Esophagus muscularis mucosa (tissue), 4 donors: ENCODE measurements around the gene S100A6. TPM values are rescaled to one million over a fixed set of nuclear protein-coding genes. Genes with fewer than 3 reads are reported as not detected.

Source experiments
- DNase-seq: peaks from one replicate; pipeline ENCODE4 v3.0.0-alpha.2; 2017; ENCODE audit errors: extremely low spot score
- H3K27ac ChIP-seq, 4 donors: fragments of 200-600 bp; sonication (generic); replicated peaks in 1 of 4; 1 replicate in 3 of 4; 2 replicates in 1 of 4; pipeline ENCODE4 v1.5.1; 2016 to 2019; ENCODE audit warnings: mild to moderate bottlenecking in 1 of 4
- H3K27me3 ChIP-seq, 4 donors: fragments of 200-600 bp; sonication (generic); one replicate each; pipeline versions ENCODE4 v1.5.1 to v1.6.0; 2016 to 2019
- H3K36me3 ChIP-seq, 4 donors: fragments of 200-600 bp; sonication (generic); one replicate each; pipeline ENCODE4 v1.5.1; 2016 to 2019
- H3K4me1 ChIP-seq, 4 donors: fragments of 200-600 bp; sonication (generic); one replicate each; pipeline ENCODE4 v1.5.1; 2016 to 2019
- H3K4me3 ChIP-seq, 4 donors: fragments of 200-600 bp; sonication (generic); 1 replicate in 2 of 4; 2 replicates in 2 of 4; pipeline ENCODE4 v1.5.1; 2016 to 2019; ENCODE audit warnings: mild to moderate bottlenecking in 4 of 4, moderate library complexity in 1 of 4
- H3K9me3 ChIP-seq, 4 donors: fragments of 200-600 bp; sonication (generic); 1 replicate in 3 of 4; 2 replicates in 1 of 4; pipeline ENCODE4 v1.5.1; 2016 to 2019
- EP300 ChIP-seq: sonication (generic); formaldehyde crosslinking; IDR thresholded peaks from one replicate; pipeline ENCODE4 v1.6.1; 2017; ENCODE audit warnings: antibody characterized with exemption
- POLR2A ChIP-seq: fragments of 450-650 bp; IDR thresholded peaks from one replicate; pipeline ENCODE4 v1.6.1; 2017; ENCODE audit warnings: antibody characterized with exemption, moderate library complexity, mild to moderate bottlenecking, low read depth
- POLR2AphosphoS5 ChIP-seq, 2 donors: sonication (generic); formaldehyde crosslinking; IDR thresholded peaks; one replicate each; pipeline ENCODE4 v1.6.1; 2017; ENCODE audit warnings: antibody characterized with exemption in 2 of 2
- WGBS: methylation state at CpG from one replicate; pipeline ENCODE4 v1.1.5; 2018; 5-methylcytosine and 5-hydroxymethylcytosine counted together
- intact Hi-C: fragments of 100-400 bp; cut with DNase I; formaldehyde crosslinking; loops from one replicate; pipeline ENCODE4 v1.15.1; 2023
- total RNA-seq, 4 donors: library from RNA; depleted of rRNA; stranded (reverse); fragments of >200 nt; gene quantifications; one replicate each; pipeline versions ENCODE4 v1.1.0 to v1.2.1, GENCODE V29; 2016
- TF ChIP-seq, protein P1 (sequence below), 3 experiments: fragments of 200-600 bp in 2 of 3; fragments of 450-650 bp in 1 of 3; sonication (generic) in 2 of 3; IDR thresholded peaks; one replicate each; pipeline ENCODE4 v1.5.1; 2017 to 2019; ENCODE audit warnings: antibody characterized with exemption in 3 of 3, mild to moderate bottlenecking in 2 of 3, moderate library complexity in 1 of 3

S100A6 gene
- total RNA-seq, 4 donors from 2014 or later = 432 to 759 (median 607) TPM

DNA sequence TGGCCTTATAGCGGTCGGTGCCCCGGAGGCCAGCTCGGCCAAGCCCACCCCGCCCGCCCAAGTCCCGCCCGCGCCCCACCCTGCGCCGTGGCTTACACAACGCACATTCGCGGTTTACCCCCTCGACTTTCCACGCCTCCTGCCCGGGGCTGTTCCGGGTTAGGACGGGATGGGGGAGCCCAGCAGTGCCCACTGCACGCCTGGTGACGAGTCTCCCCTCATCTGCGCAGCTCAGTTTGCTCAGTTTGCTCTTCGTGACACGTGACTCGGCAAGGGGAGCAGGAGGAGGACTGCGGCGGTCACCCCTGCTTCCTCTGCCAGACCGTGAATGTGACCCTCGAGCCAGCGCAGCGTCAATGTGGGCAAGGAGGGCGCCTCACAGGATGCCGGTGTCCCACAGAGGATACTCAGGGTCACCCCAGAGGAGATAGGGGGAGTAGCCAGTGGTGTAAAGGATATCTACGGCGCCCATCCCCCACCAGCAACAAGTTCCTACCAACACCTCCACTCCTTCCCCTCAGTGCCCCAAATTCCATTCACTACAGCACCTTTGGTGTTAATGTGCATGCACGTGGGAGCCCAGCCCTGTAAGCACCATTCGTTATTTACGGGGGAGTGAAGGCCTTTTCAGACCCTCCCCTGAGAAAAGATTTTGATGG is 350 bp upstream of the S100A6 start:
- Histone ChIP-seq H3K27ac (peak overlapping the region; percentile 96 to 99 (median 97)), H3K36me3 (peaks cover 0 to 7% (median 3%) of the 10 kb centered on the region in 4 donors), H3K4me1 (peaks cover 34 to 56% (median 50%) of the 10 kb centered on the region in 4 donors), H3K9me3 (no peaks in the 10 kb centered on the region), H3K27me3 (no peaks in the 10 kb centered on the region), H3K4me3 (peak overlapping the region; percentile 70 to 91 (median 85))
- WGBS = under 1% methylated on average over 34 of the region's 38 CpGs
- intact Hi-C loops = no loop called here
- DNase-seq = peak; percentile 98
- no peak for TF ChIP-seq EP300
- TF ChIP-seq POLR2AphosphoS5 (IDR thresholded peaks at IDR 0.05) = peak; percentile 88 to 97

DNA sequence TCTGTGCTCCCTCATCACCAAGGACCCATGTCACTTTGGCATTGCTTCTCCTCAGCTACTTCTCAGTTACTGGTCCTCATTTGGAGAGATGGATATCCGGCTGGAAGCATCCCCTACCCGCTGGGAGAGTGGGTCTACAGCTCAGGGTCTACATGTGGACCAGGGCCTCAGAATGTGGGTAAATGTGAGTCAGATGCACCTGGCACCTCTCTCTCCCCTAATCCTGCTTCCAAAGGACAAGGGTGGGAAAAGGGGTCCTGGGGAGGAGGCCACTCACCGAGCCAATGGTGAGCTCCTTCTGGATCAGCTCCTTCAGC is 908 bp downstream of the S100A6 start:
- Histone ChIP-seq H3K4me1 (peaks cover 34 to 49% (median 47%) of the 10 kb centered on the region in 4 donors), H3K27ac (peak overlapping the region; percentile 96 to 99 (median 97)), H3K4me3 (peak overlapping the region; percentile 70 to 91 (median 85)), H3K36me3 (peaks cover 0 to 7% (median 3%) of the 10 kb centered on the region in 4 donors), H3K9me3 (no peaks in the 10 kb centered on the region), H3K27me3 (no peaks in the 10 kb centered on the region)
- intact Hi-C loops = loop anchor here (5.0 kb wide), 1 partner anchor 82 kb away; the partner anchor contains the start of gene S100A14
- DNase-seq = no peak
- TF ChIP-seq EP300 (no peak), POLR2A (no peak)
- TF ChIP-seq, protein P1, sequence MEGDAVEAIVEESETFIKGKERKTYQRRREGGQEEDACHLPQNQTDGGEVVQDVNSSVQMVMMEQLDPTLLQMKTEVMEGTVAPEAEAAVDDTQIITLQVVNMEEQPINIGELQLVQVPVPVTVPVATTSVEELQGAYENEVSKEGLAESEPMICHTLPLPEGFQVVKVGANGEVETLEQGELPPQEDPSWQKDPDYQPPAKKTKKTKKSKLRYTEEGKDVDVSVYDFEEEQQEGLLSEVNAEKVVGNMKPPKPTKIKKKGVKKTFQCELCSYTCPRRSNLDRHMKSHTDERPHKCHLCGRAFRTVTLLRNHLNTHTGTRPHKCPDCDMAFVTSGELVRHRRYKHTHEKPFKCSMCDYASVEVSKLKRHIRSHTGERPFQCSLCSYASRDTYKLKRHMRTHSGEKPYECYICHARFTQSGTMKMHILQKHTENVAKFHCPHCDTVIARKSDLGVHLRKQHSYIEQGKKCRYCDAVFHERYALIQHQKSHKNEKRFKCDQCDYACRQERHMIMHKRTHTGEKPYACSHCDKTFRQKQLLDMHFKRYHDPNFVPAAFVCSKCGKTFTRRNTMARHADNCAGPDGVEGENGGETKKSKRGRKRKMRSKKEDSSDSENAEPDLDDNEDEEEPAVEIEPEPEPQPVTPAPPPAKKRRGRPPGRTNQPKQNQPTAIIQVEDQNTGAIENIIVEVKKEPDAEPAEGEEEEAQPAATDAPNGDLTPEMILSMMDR (IDR thresholded peaks at IDR 0.05) = no peak
- 71% methylated on average over 3 of the region's 3 CpGs for WGBS

DNA sequence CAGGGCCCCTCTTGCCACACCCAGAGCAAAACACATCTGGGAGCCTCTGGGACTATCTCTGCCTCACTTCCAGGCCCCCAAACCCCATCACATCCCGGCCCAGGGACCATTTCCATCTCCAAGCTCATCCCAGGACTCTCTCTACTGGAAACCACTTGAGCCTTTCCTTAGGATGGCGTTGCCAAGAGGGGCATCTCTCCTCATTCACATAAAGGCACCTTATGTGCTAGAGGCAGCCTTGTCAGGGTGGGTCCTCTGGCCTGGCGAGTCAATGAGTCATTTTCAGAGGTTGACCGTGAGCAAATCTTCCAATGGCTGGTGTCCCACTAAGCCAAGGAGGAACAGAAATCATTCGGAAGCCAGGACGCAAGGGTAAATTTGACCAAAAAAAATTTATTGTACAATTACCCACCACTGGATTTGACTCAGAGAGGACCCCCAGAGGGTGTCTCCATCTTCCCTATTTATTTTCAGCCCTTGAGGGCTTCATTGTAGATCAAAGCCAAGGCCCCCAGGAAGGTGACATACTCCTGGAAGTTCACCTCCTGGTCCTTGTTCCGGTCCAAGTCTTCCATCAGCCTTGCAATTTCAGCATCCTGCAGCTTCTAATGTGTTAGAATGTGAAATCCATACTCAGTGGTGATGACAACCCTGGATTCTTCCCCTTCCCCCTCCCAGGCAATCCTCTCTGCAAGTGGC is 1.4 kb downstream of the S100A6 start:
- Histone ChIP-seq H3K9me3 (no peaks in the 10 kb centered on the region), H3K4me3 (peak overlapping the region; percentile 70 to 91 (median 85)), H3K27ac (peak overlapping the region; percentile 96 to 99 (median 97)), H3K27me3 (no peaks in the 10 kb centered on the region), H3K4me1 (peaks cover 34 to 49% (median 47%) of the 10 kb centered on the region in 4 donors), H3K36me3 (peaks cover 0 to 7% (median 3%) of the 10 kb centered on the region in 4 donors)
- TF ChIP-seq, protein P1 (IDR thresholded peaks at IDR 0.05) = no peak
- TF ChIP-seq POLR2AphosphoS5 (IDR thresholded peaks at IDR 0.05) = no peak
- TF ChIP-seq EP300 = no peak
- no peak for TF ChIP-seq POLR2A
- 57% methylated on average over 7 of the region's 7 CpGs for WGBS
- no peak for DNase-seq
- intact Hi-C loops = loop anchor here (5.0 kb wide), 1 partner anchor 83 kb away; the partner anchor contains the start of gene S100A14

DNA sequence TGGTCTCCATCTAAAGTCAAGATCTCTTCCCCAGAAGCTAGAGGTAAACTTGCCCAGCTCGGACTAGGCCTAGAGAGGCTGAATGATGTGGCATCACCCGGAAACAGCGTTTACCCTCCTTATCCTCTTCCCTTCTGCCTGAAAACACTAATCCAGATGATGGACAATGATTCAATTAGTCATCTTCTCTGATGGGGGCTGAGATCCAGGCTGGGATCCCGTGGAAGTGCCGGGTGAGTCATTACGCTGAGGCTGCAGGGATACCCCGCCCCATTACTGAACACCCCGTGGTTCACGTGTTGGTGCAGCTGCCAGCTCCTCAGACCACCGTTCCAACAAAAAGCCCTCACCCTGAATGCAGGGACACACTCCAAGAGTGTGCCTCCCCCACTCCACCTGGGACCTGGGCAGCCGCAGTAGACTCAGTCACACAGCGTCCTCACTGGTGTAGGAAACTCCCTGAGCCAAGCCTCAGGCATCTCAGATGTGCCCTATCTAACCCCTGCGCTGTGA is 2.0 kb downstream of the S100A6 start:
- Histone ChIP-seq H3K27me3 (no peaks in the 10 kb centered on the region), H3K4me1 (peaks cover 34 to 49% (median 47%) of the 10 kb centered on the region in 4 donors), H3K36me3 (peaks cover 0 to 7% (median 3%) of the 10 kb centered on the region in 4 donors), H3K4me3 (peak overlapping the region; percentile 70 to 91 (median 85)), H3K9me3 (no peaks in the 10 kb centered on the region), H3K27ac (peak overlapping the region; percentile 96 to 99 (median 97))
- no peak for TF ChIP-seq POLR2A
- TF ChIP-seq EP300 = no peak
- TF ChIP-seq, protein P1 (IDR thresholded peaks at IDR 0.05) = no peak
- TF ChIP-seq POLR2AphosphoS5 (IDR thresholded peaks at IDR 0.05) = peak; percentile 34 to 55
- intact Hi-C loops = loop anchor here (1.0 to 5.0 kb wide), 2 partner anchors 35 to 84 kb away; partner anchors contain the start of gene S100A14
- no peak for DNase-seq
- WGBS = 39% methylated on average over 8 of the region's 13 CpGs
